ENCODE data around the gene ARRB2.
"Not testable (repeated sequence)": the region's sequence is repeated elsewhere in the genome, so short reads cannot be mapped to it uniquely, and the experiment has no call there.

The ARRB2 gene

DNA sequence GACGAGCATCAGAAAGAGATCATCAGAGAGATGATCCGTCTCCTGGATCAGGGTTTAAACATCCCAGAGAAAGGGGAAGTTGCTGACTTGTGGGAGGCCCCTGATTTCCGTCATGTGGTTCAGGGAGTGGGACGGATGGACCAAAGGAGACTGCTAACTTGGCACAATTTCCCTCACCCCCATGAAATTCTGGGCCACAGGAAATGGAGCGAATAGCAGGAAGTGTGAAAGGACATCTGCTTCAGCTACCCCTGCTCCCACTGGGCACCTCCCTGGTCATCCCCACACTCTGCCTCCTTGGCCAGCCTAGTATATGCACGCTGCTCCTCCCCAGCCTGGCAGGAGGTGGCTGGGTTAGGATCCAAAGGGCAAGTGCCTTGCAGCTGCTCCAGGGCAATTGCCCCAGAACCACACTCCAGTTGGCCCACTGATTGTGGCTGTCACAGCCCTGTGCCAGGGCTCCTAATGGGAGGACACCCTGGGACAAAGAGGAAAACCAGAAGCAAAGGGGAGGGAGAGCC is 1.3 kb downstream of the ARRB2 start:
- Histone ChIP-seq H3K4me1 (ENCODE audit: insufficient read depth, low read length) (no peaks in the 10 kb centered on the region; the same call in 1 of the 2 replicates), H3K9ac (ENCODE audit: low read depth, low read length) (peak overlapping the region; percentile 59; the same call in 1 of the 2 replicates)

DNA sequence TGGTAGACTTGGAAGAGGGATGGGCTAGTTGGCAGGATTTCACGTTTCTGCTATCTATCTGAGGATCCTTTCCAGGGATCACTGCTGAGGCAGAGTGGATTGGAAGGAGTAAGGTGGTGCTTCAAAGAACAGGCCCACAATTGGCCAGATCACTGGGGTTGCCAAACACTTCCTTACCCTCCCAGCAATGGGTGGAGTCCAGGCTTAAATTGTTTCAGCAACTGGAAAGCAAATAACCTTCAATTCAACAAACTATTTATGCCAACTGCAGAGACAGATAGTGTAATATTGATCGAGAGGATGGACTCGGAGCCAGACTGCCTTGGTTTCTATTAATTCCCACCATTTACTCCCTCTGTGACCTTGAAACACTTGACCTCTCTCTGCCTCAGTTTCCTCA is 2.1 kb downstream of the ARRB2 start:
- no peak overlapping the region for H3K9ac ChIP-seq (ENCODE audit: low read depth, low read length)
- H3K36me3 ChIP-seq (ENCODE audit: insufficient read depth, low read length) = no peaks in the 10 kb centered on the region
- H3K4me1 ChIP-seq (ENCODE audit: insufficient read depth, low read length) = no peaks in the 10 kb centered on the region; the same call in 1 of the 2 replicates
- no peaks in the 10 kb centered on the region for H3K9me3 ChIP-seq (ENCODE audit: control insufficient read depth, insufficient read depth, low read length)

More for the DNA sequence above, 1.3 kb downstream of the ARRB2 start:
- no peaks in the 10 kb centered on the region for H3K36me3 ChIP-seq (ENCODE audit: insufficient read depth, low read length)
- H3K9me3 ChIP-seq (ENCODE audit: control insufficient read depth, insufficient read depth, low read length) = no peaks in the 10 kb centered on the region

DNA sequence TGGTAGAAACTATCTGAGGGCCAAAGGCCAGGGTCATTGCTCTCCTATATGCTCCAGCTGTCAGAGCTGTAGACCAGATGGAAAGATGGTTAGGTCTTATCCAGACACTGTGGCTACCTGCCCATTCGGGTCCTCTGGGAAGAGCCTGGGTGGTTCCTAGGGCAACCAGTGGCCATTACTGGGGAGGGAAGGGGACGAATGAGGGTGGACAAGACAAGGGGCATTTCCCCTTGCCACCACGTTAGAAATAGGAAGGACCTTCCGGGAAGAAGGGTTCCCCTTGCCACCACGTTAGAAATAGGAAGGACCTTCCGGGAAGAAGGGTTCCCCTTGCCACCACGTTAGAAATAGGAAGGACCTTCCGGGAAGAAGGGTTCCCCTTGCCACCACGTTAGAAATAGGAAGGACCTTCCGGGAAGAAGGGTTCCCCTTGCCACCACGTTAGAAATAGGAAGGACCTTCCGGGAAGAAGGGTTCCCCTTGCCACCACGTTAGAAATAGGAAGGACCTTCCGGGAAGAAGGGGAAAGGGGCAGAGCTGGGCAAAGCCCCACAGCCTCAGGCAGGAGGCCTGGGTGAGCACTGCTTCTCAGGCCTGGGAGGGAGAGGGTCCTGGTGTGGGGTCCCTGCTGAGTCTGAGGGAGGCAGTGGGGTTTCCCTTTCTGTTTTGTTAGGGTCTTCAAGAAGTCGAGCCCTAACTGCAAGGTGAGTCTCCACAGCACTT is 4.1 kb downstream of the ARRB2 start:
- H3K4me1 ChIP-seq (ENCODE audit: insufficient read depth, low read length); H3K9ac ChIP-seq (ENCODE audit: low read depth, low read length); H3K36me3 ChIP-seq (ENCODE audit: insufficient read depth, low read length); H3K9me3 ChIP-seq (ENCODE audit: control insufficient read depth, insufficient read depth, low read length): not testable (repeated sequence)

DNA sequence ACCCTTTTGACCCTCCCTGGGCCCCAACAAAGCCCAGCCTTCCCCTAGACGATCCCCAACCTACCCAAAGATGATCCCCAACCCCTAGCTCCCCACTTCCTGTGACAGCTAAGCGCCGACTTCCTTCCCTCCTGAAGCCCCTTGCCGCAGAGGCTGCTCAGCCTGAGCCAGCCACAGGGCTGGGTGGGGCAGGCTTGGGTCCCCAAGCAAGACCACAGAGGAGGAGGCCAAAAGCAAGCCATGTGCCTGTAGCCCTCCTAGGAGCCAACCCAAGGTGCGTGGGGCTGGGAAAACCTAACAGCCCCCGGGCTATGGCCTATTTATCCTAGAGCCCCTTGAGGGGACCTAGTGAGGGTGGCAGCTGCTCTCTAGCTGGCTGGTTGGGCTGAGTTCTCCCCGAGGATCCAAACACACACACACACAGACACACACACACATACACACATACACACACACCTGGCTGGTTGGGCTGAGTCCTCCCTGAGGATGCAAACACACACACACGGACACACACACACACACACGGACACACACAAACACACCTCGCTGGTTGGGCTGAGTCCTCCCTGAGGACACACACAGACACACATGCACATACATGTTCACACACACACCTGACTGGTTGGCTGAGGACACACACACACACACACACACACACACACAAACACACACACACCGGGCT is 4.8 kb downstream of the ARRB2 start:
- Histone ChIP-seq H3K36me3 (ENCODE audit: insufficient read depth, low read length) (no peaks in the 10 kb centered on the region), H3K9me3 (ENCODE audit: control insufficient read depth, insufficient read depth, low read length) (no peaks in the 10 kb centered on the region), H3K4me1 (ENCODE audit: insufficient read depth, low read length) (no peaks in the 10 kb centered on the region), H3K9ac (ENCODE audit: low read depth, low read length) (no peak overlapping the region)

DNA sequence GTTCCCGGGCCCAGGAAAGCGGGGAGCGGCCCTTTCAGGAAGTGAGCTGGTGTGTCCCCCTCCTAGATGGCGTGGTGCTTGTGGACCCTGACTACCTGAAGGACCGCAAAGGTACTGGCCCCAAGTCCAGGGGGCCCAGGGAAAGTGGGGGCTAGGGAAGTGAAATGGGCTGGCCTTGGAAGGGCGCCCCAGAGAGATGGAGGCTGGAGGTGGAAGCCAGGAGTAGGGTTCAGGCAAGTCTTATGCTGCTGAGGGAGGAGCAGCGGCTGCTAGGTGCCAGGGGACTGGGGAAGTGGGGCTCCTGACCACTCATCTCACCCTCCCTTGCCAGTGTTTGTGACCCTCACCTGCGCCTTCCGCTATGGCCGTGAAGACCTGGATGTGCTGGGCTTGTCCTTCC is 5.6 kb downstream of the ARRB2 start:
- Histone ChIP-seq H3K4me1 (ENCODE audit: insufficient read depth, low read length) (no peaks in the 10 kb centered on the region), H3K9ac (ENCODE audit: low read depth, low read length) (no peak overlapping the region), H3K36me3 (ENCODE audit: insufficient read depth, low read length) (no peaks in the 10 kb centered on the region), H3K9me3 (ENCODE audit: control insufficient read depth, insufficient read depth, low read length) (no peaks in the 10 kb centered on the region)

DNA sequence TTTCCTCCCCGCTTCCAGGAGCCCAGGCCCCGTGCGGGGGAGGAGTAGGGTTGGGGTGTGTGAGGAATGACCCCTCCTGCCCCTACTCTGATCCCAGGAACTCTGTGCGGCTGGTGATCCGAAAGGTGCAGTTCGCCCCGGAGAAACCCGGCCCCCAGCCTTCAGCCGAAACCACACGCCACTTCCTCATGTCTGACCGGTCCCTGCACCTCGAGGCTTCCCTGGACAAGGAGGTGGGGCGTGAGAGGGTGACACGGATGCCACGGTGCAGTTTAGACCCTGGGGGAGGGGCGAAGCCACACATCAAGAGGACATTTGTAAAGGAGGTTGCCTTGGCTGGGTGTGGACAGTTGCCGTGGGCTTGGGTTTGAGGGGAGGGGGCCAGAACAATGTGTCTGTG is 7.4 kb downstream of the ARRB2 start:
- no peaks in the 10 kb centered on the region for H3K9me3 ChIP-seq (ENCODE audit: control insufficient read depth, insufficient read depth, low read length)
- H3K4me1 ChIP-seq (ENCODE audit: insufficient read depth, low read length) = no peaks in the 10 kb centered on the region
- H3K9ac ChIP-seq (ENCODE audit: low read depth, low read length) = no peak overlapping the region
- H3K36me3 ChIP-seq (ENCODE audit: insufficient read depth, low read length) = no peaks in the 10 kb centered on the region

DNA sequence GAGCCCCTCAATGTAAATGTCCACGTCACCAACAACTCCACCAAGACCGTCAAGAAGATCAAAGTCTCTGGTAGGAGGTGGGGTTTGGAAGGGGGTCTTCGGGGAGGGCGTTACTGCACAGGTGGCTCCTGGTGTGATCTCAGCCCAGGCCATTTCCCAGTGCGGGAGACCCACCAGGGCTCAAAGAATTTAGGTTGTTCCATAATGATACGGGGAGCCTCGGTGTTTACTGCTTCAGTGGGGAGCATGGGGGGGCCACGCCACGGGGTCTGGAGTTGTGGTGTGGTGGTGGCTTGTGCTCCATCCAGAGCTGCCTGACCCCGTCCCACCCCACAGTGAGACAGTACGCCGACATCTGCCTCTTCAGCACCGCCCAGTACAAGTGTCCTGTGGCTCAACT is 7.8 kb downstream of the ARRB2 start:
- Histone ChIP-seq H3K36me3 (ENCODE audit: insufficient read depth, low read length) (no peaks in the 10 kb centered on the region), H3K4me1 (ENCODE audit: insufficient read depth, low read length) (no peaks in the 10 kb centered on the region), H3K9me3 (ENCODE audit: control insufficient read depth, insufficient read depth, low read length) (no peaks in the 10 kb centered on the region), H3K9ac (ENCODE audit: low read depth, low read length) (no peak overlapping the region)

DNA sequence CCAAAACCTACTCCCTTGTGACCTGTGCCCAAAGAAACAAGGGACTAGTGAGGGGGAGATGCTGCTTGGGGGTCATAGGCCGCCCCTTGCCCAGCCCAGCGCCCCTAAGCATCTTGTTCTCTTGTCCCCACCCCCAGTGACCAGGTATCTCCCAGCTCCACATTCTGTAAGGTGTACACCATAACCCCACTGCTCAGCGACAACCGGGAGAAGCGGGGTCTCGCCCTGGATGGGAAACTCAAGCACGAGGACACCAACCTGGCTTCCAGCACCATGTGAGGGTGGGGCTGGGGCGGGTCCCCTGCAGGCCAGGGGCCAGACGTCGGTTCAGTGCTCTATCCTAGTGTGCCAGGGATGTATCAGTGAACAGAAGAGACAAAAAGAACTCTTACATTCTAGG is 8.7 kb downstream of the ARRB2 start:
- no peaks in the 10 kb centered on the region for H3K36me3 ChIP-seq (ENCODE audit: insufficient read depth, low read length)
- no peak overlapping the region for H3K9ac ChIP-seq (ENCODE audit: low read depth, low read length)
- no peaks in the 10 kb centered on the region for H3K9me3 ChIP-seq (ENCODE audit: control insufficient read depth, insufficient read depth, low read length)
- no peaks in the 10 kb centered on the region for H3K4me1 ChIP-seq (ENCODE audit: insufficient read depth, low read length)

DNA sequence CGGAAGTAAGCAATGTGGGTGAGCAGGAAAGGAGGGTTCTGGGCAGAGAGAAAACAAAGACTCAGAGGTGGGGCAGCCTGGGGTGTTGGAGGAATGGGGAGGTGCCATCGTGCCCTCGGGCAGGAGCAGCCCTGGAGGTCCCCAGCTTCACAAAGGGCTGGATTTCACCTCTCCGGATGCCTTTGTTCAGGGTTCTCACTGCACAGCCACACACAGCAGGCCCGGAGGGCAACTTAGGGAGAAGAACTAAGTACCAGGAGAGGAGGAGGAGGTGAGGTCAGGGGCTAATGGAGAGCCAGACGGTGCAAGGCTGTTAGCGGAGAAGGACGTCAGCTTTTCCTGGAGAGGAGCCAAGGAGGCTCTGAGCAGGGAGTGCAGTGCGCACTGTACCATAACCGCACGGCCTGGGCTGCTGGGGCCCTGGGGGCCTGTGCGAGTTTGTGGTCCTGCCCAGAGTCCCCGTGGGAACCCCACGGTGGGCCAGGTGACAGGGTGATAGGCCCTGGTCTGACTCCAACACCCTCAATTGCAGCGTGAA is 9.3 kb downstream of the ARRB2 start:
- no peaks in the 10 kb centered on the region for H3K4me1 ChIP-seq (ENCODE audit: insufficient read depth, low read length)
- H3K36me3 ChIP-seq (ENCODE audit: insufficient read depth, low read length) = no peaks in the 10 kb centered on the region
- no peak overlapping the region for H3K9ac ChIP-seq (ENCODE audit: low read depth, low read length)
- H3K9me3 ChIP-seq (ENCODE audit: control insufficient read depth, insufficient read depth, low read length) = no peaks in the 10 kb centered on the region

DNA sequence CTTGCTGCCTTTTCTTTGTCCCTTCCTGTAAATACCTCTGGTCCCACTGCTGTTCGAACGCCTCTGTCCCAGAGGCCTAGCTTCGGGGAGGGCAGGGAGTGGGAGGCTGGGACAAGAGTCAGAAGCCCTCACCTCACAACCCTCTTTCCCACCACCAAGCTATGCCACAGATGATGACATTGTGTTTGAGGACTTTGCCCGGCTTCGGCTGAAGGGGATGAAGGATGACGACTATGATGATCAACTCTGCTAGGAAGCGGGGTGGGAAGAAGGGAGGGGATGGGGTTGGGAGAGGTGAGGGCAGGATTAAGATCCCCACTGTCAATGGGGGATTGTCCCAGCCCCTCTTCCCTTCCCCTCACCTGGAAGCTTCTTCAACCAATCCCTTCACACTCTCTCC is 10.4 kb downstream of the ARRB2 start:
- H3K9me3 ChIP-seq (ENCODE audit: control insufficient read depth, insufficient read depth, low read length) = no peaks in the 10 kb centered on the region
- H3K9ac ChIP-seq (ENCODE audit: low read depth, low read length) = no peak overlapping the region
- H3K4me1 ChIP-seq (ENCODE audit: insufficient read depth, low read length) = no peaks in the 10 kb centered on the region
- H3K36me3 ChIP-seq (ENCODE audit: insufficient read depth, low read length) = no peaks in the 10 kb centered on the region

DNA sequence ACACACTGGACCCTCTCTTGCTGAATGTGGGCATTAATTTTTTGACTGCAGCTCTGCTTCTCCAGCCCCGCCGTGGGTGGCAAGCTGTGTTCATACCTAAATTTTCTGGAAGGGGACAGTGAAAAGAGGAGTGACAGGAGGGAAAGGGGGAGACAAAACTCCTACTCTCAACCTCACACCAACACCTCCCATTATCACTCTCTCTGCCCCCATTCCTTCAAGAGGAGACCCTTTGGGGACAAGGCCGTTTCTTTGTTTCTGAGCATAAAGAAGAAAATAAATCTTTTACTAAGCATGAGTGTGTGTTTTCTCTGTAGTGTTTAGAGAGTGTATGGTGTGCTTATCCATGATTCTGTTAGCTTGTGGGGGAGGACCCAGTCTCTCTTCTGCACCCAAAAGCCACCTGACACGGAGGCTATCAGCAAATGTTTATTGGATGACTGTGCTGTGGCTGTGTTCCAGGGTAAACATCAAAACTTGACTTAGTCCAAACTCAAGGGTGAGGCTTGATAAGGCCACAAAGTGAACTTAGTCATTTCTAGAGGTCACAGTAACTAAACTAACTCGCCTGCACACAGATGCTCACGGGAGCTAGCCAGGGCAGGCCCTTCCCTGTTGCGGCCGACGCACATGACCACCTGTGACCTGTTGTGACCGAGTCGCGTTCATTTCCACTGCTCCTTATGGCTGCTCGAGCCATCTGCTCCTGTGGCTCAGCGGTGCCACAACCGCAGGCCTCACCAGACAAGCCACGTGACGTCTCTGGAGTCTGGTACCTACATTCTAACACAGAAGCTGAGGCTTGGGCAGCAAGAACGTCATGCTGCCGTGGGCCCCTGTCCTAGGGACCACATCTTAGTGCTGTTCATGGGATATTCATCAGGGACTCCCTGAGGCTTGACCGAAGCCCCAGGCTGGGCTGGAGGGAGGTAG is 11.0 kb downstream of the ARRB2 start:
- H3K4me1 ChIP-seq (ENCODE audit: insufficient read depth, low read length) = no peaks in the 10 kb centered on the region
- H3K9me3 ChIP-seq (ENCODE audit: control insufficient read depth, insufficient read depth, low read length) = no peaks in the 10 kb centered on the region
- no peak overlapping the region for H3K9ac ChIP-seq (ENCODE audit: low read depth, low read length)
- H3K36me3 ChIP-seq (ENCODE audit: insufficient read depth, low read length) = no peaks in the 10 kb centered on the region

DNA sequence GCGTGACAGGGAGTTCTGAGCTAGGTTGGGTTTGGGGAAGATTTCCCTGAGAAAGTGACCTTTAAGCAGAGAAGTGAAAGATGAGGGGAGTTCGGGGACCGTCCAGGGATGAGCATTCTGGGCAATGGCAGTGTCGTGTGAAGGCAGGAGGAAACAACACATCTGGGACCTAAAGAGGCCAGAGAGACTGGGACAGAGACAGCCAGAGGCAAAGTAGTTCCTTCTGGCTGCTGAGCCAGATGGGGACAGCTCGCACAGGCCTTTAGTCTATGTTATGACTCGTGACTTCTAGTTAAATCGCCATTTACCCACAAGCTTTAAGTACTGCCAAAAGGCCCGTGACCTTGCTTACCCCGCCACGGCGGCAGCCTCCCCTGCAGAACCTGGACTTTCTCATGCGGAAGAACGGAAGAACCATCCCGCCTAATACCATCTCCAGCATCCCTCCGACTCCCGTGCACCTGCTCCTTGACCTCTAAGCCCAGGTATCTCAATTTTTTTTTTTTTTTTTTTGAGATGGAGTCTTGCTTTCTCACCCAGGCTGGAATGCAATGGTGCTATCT is 12.3 kb downstream of the ARRB2 start:
- H3K9ac ChIP-seq (ENCODE audit: low read depth, low read length) = no peak overlapping the region
- H3K36me3 ChIP-seq (ENCODE audit: insufficient read depth, low read length) = no peaks in the 10 kb centered on the region
- no peaks in the 10 kb centered on the region for H3K9me3 ChIP-seq (ENCODE audit: control insufficient read depth, insufficient read depth, low read length)
- H3K4me1 ChIP-seq (ENCODE audit: insufficient read depth, low read length) = no peaks in the 10 kb centered on the region

DNA sequence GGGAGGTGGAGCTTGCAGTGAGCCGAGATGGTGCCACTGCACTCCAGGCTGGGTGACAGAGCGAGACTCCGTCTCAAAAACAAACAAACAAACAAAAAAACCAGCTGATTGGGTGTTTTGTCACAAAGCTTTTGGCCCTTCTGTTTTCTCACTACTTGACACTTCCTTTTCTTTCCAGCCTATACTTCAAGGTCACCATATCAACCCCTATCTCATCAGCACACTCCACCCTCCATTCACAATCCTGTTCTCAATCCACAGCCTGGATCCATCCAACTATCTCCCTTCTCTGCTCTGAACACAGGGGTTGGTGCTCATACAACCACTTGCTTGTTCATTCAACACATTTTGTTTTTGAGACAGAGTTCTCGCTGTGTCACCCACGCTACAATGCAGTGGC is 14.2 kb downstream of the ARRB2 start:
- no peaks in the 10 kb centered on the region for H3K36me3 ChIP-seq (ENCODE audit: insufficient read depth, low read length)
- no peak overlapping the region for H3K9ac ChIP-seq (ENCODE audit: low read depth, low read length)
- H3K9me3 ChIP-seq (ENCODE audit: control insufficient read depth, insufficient read depth, low read length) = no peaks in the 10 kb centered on the region
- H3K4me1 ChIP-seq (ENCODE audit: insufficient read depth, low read length) = no peaks in the 10 kb centered on the region

Measured in ES-I3 (cell line).